ENCODE measurements around the gene CCDC9B.

CCDC9B gene

DNA sequence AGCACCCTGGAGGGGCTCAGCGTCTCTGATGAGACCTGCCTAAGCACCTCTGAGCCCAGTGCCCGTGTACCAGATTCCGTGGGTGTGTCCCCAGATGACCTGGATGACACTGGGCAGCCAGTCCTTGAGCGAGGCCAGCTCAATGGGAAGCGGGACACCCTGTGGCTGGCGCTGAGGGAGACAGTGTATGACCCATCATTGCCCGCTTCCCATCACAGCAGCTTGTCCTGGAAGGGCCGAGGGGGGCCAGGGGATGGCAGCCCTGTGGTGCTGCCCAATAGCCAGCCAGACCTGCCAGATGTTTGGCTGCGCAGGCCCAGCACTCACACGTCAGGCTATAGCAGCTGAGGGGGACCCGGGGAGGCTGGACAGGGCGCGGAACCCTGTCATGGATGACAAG is 29.2 kb upstream of the CCDC9B start:
- no peak for DNase-seq (ENCODE audit: extremely low spot score)
- ChIA-PET POLR2A (no interaction called here), CTCF (interaction anchor here (1.0 to 8.7 kb wide), 10 partner anchors 7 to 96 kb away, joined by 3 to 179 read pairs (median 16); partner anchors contain the start of genes DISP2, KNSTRN and PHGR1)
- TF ChIP-seq, protein P1, sequence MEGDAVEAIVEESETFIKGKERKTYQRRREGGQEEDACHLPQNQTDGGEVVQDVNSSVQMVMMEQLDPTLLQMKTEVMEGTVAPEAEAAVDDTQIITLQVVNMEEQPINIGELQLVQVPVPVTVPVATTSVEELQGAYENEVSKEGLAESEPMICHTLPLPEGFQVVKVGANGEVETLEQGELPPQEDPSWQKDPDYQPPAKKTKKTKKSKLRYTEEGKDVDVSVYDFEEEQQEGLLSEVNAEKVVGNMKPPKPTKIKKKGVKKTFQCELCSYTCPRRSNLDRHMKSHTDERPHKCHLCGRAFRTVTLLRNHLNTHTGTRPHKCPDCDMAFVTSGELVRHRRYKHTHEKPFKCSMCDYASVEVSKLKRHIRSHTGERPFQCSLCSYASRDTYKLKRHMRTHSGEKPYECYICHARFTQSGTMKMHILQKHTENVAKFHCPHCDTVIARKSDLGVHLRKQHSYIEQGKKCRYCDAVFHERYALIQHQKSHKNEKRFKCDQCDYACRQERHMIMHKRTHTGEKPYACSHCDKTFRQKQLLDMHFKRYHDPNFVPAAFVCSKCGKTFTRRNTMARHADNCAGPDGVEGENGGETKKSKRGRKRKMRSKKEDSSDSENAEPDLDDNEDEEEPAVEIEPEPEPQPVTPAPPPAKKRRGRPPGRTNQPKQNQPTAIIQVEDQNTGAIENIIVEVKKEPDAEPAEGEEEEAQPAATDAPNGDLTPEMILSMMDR (IDR thresholded peaks at IDR 0.05; ENCODE audit: control extremely low read depth, extremely low read depth, low read depth, missing control alignments): no peak

DNA sequence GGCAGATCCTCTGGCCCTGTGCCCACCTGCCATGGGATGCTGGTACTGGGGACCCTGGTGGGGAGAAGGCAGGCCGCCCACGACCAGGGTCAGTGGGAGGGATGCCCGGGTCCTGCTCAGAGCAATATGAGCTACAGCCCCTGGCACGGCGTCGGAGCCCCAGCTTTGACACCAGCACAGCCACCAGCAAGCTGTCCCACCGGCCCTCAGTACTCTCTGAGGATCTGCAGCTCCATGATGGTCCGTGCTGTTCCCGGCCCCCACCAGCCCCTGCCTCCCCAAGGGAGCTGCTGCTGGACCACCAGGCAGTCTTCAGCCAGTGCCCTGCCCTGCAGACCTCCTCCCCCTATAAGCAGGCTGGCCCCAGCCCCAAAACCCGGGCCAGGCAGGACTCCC is 28.7 kb upstream of the CCDC9B start:
- DNase-seq (ENCODE audit: extremely low spot score): no peak
- ChIA-PET POLR2A (no interaction called here), CTCF (interaction anchor here (0.9 to 8.7 kb wide), 14 partner anchors 8 to 413 kb away, joined by 3 to 179 read pairs (median 12); partner anchors contain the start of genes DISP2, KNSTRN and PHGR1)
- TF ChIP-seq, protein P1 (IDR thresholded peaks at IDR 0.05; ENCODE audit: control extremely low read depth, extremely low read depth, low read depth, missing control alignments): no peak

DNA sequence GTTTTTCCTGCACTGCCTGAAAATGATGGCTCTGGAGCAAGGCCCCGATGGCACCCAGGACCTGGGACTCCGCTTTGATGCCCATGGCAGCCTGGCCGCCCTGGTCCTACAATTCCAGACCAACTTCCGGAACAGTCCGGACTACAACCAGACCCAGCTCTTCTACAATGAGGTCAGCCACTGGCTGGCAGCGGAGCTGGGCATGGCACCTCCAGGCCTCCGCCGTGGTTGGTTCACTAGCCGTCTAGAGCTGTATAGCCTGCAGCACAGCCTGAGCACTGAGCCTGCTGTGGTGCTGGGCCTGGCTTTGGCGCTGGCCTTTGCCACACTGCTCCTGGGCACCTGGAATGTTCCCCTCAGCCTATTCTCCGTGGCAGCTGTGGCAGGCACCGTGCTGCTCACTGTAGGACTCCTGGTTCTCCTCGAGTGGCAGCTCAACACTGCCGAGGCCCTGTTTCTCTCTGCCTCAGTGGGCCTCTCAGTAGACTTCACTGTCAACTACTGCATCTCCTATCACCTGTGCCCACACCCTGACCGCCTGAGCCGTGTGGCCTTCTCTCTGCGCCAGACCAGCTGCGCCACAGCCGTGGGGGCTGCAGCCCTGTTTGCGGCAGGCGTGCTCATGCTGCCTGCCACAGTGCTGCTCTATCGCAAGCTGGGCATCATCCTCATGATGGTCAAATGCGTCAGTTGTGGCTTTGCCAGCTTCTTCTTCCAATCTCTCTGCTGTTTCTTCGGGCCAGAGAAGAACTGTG is 28.2 kb upstream of the CCDC9B start:
- CTCF ChIA-PET: interaction anchor here (0.7 to 8.7 kb wide), 26 partner anchors 8 to 414 kb away, joined by 3 to 179 read pairs (median 5); partner anchors contain the start of genes DISP2, IVD, KNSTRN and PHGR1
- no peak for DNase-seq (ENCODE audit: extremely low spot score)
- TF ChIP-seq, protein P1 (IDR thresholded peaks at IDR 0.05; ENCODE audit: control extremely low read depth, extremely low read depth, low read depth, missing control alignments): no peak
- POLR2A ChIA-PET: interaction anchor here (0.6 kb wide), 1 partner anchor 29 kb away, joined by 7 read pairs; no protein-coding TSS in a partner anchor

- peak; percentile 92 for DNase-seq (ENCODE audit: extremely low spot score)
- CTCF ChIA-PET: interaction anchor here (0.7 to 8.7 kb wide), 30 partner anchors 9 to 140 kb away, joined by 3 to 179 read pairs (median 5); partner anchors contain the start of genes DISP2, INAFM2, IVD and KNSTRN
- TF ChIP-seq, protein P1 (IDR thresholded peaks at IDR 0.05; ENCODE audit: control extremely low read depth, extremely low read depth, low read depth, missing control alignments): peak; percentile 88
- POLR2A ChIA-PET: no interaction called here
These were observed 27.2 kb upstream of the CCDC9B start for GRCh38 chr15:40367686-40368611.

- POLR2A ChIA-PET: no interaction called here
- no peak for DNase-seq (ENCODE audit: extremely low spot score)
- TF ChIP-seq, protein P1 (IDR thresholded peaks at IDR 0.05; ENCODE audit: control extremely low read depth, extremely low read depth, low read depth, missing control alignments): no peak
- CTCF ChIA-PET: interaction anchor here (1.2 to 8.7 kb wide), 14 partner anchors 10 to 140 kb away, joined by 3 to 179 read pairs (median 10); partner anchors contain the start of genes DISP2, INAFM2, IVD and KNSTRN
These were observed 26.6 kb upstream of the CCDC9B start for GRCh38 chr15:40367371-40367685.

Data from GM10248 (cell line).